CD4-positive, alpha-beta T cell treated with Interleukin-21 for 1 hour (primary cell): ENCODE results near the gene VASN.

ENCODE experiments used
- DNase-seq: peaks from one replicate; pipeline ENCODE4 v3.0.0-alpha.2; 2020

The VASN gene

DNA sequence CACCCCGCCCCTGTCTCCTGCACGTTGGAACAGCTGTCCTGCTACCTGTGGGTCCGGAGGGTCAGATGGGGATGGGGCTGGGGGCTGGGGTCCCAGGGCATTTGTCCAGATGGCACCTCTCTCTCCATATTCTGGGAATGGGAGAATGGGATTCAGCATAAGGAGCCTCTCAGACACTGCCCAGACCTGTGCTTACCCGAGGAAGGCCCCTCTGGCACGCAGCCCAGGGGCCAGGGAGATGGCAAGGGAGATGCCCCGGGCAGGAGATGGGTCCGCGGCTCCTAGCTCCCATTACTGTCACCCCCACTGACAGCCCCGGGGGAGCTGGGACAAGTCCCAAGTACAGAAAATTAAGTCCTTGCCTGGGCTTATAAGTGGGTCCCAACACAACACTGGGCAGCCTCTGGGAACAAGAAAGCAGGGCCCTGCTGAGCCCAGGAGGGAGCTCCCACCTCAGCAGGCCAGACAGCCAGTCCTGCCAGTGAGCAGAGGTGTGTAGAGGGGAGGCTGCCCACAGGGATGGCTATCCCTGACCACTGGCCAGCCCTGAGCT lies 1.8 kb downstream of the VASN start:
- DNase-seq = no peak

DNA sequence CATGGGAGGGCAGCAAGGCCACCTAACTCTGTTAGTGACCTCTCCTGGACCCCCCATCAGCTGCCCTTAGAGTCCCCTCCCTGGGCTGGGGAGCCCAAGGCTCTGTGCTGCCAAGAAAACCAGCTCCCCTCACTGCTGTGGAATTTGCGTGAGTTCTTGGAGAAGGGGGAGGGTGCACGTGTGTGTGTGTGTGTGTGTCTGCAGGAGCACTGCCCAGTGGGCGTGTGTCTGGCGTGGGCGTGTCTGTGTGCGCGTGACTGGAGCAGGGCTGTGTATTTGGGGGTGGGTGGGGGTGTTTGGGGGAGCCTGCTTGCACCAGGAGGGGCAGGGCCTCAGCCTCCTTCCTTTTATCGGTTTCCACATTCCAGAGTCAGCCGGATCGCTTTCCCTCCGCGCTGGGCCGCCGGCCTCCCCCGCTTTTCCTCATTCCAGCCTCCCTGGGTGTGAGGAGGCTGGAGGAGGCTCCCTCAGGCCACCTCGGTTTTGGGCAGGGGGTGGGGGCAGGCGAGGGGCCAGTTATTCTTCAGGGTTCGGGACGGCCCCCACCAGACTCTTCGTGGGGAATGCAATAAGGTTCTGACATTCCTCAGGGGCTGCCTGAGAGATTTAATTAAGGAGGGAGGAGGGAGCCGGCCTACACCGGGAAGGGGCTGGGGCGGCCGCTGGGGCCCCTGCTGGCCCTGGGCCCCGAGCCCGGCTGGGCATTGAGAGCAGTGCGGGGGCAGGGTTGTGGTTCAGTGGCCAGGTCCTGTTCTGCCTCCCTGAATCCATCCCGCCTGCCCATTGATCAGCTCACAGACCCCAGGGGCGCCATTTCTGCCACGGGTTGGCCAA lies 2.5 kb downstream of the VASN start:
- DNase-seq = no peak

DNA sequence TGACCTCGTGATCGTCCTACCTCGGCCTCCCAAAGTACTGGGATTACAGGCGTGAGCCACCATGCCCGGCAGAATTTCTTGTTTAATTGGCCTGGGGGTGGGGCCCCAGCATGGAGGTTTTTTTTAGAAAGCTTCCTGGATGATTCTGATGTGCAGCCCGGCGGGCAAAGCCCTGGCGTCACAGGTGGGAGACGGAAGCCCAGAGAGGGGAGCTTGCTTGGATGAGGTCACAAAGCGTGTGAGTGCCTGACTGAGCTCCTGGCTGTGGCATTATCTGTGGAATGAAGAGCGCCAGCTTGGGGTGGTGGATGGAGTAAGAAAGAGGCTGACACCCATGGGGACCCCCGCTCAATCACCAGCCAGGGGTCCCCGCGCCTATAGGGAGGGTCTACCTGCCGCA lies 4.1 kb downstream of the VASN start:
- DNase-seq = no peak

DNA sequence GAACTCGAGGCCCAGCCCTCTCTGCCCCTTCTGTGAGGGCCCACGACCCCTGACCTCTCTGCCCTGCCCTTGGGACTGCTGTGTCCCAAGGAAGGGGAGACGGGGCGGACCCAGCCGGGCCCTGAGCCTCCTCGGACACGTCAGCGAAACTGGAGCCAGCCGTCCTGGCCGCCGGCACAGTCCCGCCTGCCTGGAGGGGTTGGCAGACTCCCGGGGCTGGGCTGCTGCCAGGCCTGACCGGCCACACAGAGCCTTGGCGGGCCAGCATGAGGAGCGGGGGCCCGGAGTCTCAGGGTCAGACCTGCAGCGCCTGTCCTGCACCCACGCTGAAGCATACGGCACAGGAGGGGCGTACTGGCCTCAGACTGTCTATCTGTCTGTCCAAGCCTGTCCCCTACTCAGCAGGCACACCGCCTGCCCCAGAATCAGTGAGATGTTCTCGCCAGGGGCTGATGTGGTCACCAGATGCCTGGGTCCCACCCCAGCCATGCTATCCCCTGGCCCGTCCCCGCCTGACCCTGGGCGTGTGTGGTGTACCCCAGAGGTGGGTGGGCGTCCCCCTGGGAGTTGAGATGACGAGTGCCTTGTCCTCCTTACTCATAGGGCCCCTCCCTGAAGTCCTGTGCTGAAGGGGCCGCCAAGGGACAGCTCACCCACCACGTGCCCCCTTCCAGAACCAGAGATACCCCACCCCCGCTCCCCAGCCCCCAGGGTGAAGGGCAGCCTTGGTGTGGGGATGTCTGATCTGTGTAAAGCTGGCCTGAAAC lies 4.7 kb downstream of the VASN start:
- DNase-seq = no peak

DNA sequence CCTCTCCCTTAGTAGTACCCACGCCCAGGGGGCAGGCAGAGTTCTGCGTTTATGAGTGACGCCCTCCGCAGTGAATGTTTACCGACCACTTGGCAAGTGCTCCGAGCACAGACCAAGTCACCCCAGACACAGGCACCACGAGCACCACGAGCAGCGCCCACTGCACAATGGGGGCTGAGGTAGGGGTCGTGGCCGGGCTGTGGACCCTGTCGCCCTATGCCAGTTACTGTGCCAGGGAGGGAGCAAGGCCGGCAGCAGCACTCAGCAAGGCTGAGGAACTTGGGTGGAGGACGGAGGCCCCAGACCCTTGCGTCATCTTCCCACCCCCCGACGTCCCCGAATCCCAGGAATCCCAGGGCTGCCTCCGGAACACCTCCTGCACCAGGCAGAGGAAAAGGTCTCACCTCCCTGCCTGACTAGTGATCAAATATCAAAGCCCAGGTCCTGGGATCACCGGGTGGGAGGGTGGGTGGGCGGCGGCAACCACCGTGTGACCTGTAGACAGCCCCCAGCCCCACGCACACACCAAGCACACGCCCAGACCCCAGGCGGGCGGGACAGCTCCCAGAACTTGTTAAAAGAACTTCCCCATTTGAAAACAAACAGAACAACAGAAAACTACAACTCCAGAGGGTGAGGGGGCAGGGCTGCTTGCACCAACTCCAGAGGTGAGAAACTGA lies 5.4 kb downstream of the VASN start:
- DNase-seq = no peak

DNA sequence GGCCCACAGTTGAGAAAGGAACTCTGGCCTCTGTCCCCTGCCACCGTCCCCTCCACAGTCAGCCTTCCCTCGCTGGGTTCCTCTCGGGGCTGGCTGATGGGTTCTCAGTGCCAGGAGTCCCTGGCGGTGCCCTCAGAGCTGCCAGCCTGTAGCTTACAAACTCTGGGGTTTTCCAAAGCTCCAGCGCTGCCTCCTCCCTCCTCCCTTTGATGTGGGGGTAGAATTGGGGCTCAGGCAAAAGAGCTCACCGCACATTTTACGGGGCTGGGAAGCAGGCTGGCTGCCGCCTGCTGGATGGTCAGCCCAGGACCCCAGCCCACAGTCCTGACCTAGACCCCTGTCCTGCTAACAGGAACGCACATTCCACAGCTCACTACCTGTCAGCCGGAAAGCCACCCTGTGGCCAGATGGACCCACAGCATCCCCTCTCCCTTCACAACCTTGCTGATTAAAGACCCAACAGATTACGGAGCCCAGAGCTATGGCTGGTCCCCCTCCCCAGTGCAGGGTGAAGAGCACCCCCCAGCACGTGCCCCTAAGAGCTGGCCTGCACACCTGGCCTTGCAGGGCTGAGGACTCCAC lies 6.0 kb downstream of the VASN start:
- no peak for DNase-seq

DNA sequence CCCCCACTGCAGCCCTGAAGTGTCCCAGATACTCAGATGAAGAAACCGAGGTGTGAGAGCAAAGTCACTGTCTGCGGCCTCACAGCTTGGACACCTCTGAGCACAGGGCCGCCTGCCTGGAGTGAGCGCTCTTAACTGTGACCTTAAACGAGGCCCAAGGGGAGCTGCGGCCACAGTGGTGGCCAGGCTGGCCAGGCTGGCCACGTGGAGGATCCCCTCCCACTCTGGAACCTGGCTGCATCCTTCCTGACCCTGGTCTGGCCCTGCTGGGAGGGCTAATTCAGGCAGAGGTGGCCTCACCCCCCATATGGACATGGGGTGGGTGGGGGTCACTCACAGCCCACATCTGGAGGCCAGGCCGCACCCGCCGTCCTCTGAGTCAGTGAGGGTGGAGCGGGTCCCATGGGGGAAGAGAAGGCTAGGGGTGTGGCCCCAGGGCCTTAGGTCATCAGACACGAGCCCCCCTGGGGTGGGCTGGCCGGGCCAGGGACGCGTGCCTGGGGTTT lies 6.6 kb downstream of the VASN start:
- DNase-seq = no peak

DNA sequence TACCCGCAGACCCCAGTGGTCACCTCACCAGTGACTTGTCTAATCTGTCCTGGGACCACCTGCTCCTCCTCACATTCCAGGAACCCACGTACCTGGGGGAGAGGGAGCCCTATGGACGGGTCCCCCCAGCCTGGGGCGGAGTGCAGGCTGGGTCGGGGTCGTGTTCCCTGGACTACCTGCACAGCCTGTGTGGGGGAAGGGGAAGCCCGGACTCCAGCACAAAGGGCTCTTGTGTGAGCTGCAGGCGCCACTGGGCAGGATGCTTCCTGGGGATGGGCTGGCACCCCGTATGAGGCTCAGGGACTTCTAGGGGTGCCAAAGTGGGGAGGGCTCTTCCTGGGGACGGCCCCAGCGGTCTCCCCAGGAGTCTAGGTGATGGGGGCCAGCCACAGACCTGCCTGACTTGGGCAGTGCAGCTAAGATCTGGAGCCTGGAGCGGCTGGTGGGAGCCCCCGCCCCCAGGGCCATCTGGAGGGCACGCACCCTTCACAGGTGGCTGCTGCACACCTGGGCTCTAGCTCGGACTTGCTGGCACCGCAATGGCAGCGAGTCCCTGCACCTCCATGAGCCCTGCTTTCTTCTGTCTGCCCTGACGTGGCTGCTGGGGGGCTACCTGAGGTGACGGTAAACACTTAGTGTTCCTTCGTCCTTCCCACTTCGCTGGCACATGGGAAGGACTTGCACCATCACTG lies 7.5 kb downstream of the VASN start:
- no peak for DNase-seq

DNA sequence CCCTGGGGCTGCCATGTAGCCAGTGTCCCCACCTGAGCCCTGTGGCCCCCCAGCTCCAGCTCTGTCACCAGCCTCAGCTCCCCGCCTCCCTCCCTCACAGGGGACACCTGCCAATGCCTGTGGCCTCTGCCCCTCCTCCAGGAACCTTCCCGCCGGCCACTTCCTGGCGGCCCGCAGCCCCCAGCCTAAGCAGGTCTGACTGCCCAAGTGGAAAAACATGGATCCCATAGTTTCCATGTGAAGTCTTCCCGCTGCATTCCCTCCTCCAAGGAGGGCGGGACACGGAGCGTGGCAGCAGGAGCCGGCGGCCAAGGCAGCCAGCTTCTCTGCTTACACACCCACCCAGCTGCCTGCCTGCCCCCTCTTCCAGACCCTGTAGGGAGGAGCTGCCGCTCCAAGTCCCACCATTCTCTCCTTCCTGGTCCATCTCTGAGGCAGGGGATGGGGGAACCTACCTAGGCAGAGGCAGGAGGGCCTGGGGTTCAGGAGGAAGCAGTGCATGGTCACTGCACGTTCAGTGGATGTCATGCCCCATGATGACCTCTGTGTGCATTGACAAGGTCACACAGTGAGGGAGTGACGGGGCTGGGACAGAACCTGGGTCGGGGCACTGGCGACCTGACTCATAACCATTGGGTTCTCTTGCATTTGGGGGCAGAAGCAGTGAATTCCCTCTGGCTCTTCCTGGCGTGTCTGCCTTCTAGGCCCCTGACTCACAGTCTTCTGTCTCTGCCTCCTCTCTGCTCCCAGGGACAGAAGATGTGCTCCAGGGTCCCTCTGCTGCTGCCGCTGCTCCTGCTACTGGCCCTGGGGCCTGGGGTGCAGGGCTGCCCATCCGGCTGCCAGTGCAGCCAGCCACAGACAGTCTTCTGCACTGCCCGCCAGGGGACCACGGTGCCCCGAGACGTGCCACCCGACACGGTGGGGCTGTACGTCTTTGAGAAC lies 8.7 kb downstream of the VASN start:
- no peak for DNase-seq

DNA sequence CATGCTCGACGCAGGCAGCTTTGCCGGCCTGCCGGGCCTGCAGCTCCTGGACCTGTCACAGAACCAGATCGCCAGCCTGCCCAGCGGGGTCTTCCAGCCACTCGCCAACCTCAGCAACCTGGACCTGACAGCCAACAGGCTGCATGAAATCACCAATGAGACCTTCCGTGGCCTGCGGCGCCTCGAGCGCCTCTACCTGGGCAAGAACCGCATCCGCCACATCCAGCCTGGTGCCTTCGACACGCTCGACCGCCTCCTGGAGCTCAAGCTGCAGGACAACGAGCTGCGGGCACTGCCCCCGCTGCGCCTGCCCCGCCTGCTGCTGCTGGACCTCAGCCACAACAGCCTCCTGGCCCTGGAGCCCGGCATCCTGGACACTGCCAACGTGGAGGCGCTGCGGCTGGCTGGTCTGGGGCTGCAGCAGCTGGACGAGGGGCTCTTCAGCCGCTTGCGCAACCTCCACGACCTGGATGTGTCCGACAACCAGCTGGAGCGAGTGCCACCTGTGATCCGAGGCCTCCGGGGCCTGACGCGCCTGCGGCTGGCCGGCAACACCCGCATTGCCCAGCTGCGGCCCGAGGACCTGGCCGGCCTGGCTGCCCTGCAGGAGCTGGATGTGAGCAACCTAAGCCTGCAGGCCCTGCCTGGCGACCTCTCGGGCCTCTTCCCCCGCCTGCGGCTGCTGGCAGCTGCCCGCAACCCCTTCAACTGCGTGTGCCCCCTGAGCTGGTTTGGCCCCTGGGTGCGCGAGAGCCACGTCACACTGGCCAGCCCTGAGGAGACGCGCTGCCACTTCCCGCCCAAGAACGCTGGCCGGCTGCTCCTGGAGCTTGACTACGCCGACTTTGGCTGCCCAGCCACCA lies 9.7 kb downstream of the VASN start:
- DNase-seq = no peak

DNA sequence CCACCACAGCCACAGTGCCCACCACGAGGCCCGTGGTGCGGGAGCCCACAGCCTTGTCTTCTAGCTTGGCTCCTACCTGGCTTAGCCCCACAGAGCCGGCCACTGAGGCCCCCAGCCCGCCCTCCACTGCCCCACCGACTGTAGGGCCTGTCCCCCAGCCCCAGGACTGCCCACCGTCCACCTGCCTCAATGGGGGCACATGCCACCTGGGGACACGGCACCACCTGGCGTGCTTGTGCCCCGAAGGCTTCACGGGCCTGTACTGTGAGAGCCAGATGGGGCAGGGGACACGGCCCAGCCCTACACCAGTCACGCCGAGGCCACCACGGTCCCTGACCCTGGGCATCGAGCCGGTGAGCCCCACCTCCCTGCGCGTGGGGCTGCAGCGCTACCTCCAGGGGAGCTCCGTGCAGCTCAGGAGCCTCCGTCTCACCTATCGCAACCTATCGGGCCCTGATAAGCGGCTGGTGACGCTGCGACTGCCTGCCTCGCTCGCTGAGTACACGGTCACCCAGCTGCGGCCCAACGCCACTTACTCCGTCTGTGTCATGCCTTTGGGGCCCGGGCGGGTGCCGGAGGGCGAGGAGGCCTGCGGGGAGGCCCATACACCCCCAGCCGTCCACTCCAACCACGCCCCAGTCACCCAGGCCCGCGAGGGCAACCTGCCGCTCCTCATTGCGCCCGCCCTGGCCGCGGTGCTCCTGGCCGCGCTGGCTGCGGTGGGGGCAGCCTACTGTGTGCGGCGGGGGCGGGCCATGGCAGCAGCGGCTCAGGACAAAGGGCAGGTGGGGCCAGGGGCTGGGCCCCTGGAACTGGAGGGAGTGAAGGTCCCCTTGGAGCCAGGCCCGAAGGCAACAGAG lies 10.5 kb downstream of the VASN start:
- no peak for DNase-seq

DNA sequence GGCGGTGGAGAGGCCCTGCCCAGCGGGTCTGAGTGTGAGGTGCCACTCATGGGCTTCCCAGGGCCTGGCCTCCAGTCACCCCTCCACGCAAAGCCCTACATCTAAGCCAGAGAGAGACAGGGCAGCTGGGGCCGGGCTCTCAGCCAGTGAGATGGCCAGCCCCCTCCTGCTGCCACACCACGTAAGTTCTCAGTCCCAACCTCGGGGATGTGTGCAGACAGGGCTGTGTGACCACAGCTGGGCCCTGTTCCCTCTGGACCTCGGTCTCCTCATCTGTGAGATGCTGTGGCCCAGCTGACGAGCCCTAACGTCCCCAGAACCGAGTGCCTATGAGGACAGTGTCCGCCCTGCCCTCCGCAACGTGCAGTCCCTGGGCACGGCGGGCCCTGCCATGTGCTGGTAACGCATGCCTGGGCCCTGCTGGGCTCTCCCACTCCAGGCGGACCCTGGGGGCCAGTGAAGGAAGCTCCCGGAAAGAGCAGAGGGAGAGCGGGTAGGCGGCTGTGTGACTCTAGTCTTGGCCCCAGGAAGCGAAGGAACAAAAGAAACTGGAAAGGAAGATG lies 11.2 kb downstream of the VASN start:
- DNase-seq = no peak

DNA sequence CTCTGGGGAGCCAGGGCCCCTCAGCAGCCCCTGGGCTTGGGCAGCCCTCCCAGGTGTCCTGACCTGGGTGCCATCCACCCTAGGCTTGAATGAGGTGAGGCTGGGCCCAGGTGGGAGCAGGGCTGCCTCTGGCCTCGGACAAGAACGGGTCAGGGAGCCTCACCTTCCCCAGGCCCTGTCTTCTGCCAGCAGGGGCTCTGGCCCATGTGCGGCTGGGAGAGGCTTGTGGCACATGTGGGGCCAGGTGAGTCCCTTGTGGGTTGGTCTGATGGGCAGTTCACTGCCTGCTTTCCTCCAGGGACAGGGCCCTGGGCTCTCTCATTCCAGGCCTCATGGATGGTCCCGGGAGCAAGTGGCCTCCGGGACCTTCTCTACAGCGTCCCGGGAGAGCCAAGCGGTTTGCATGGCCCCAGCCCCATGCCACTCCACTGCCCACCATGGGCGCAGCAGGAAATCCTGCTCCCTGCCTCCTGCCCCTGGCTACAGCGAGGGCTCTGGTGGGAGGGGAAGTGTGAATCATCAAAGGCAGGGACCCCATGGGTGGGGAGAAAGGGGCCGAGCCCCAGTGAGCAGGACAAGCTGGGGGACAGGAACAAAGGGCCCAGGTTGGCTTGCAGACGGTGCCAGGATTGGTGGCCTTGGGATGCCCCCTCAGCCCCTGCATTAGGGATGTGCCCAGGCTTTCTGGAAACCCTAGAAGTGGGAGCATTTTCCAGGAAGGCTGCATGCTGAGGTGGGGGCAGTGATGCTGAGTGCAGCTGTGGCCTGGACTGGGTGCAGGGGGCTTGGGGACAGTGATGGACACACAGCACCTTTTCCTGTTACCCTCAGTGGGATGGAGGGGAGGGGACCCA lies 12.2 kb downstream of the VASN start:
- no peak for DNase-seq

DNA sequence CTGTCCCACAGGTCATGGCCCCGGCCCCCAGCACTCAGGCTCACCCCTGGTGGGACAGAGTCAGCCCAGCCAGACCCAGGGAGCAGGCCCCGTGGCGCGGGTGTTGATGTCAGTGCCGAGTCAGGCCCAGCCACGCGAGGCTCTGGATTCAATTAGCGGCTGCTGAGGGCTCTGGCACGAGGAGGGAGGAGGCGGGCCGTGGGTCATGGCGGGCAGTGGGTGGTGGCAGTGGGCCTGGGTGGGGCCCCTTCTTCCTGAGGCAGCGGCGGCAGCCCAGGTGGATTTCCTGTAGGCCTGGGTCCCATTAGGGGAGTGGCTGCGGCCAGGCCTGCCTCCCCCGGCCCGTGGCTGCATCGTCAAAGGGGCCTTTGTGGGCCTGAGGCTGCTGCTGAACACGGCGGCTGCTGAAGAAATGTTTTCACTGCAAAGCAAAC lies 12.9 kb downstream of the VASN start:
- no peak for DNase-seq

DNA sequence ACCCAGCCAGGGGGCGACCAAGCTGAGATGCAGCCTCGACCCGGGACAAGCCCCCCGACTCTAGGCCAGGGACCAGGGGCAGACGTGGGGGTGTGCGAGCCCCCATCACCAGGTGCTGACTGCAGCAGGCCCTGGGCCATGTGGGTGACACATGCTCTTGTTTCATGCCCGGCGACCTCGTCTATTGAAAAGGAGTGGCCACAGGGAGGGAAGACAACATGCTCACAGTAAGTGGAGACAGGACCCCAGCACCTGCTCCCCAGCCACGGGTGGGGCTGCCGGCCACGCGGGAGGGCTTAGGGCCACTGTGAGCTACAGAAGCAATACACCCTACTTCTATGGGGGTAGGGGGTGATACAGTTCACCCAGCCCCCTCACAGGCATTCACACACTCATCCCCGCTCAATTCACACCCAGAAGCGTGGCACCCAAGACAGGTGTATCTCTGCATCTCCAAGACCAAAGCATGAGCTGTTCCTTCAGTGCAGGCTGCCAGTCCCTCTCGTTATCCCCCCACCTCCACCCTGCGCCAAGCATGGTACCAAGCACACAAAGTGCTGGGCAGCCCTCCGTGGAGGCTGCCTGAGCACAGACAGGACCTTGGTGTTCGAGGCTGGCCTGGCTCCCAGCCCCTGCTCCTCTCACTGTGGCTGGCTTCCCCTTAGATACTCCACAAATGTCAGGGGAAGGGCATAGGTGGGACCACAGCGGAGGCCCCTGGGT lies 13.6 kb downstream of the VASN start:
- DNase-seq = no peak

DNA sequence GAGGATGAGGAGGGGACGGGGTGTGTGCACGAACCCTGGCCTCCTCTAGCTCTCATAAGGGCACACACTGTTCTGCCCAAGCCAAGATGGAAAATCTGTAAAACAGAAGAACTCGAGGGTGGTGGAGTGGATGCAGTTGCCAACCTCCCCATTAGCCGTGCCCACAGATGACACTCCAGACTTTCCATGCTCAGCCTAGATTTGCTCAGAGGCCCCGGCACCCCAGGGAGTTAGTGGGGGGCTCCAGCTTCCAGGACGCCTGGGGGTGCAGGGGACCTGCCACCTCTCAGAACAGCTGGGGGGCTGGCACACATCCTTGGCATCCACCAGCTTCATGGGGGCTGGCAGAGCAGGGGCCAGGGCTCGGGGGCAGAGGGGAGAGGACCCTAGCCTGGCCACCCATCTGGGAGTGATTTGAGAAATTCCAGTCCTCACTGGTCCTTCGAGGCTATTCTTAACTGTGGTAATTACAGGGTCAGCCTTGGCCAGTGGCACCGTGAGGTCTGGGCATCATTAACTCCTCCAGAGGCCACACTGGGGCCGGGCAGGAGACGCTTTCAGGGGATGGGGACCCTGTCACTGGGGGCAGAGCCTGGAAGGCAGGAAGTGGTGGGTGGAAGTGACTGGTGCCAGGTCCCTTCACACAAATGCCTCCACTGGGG lies 14.3 kb downstream of the VASN start:
- no peak for DNase-seq

DNA sequence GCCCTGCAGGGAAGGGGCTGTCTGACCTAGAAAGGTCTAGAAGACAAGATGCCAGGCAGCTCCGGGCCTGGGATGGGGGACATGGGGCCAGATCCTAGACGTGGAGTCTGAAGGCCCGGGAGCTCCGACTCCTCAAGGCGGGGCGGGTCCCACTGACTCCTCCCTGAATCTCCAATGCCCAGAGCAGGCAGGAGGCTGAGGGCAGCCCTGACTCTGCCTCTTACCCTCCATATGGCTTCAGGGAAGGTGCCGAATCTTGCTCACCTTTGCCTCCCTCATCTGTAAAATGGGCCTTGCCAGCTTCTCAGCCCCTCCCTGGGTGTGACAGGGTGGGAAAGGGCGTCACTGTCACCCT lies 14.8 kb downstream of the VASN start:
- DNase-seq = no peak
